Measurements from ENCODE around the gene BCAR1. TPM values are rescaled to one million over a fixed set of nuclear protein-coding genes. Genes with fewer than 3 reads are reported as not detected.
"Not testable (repeated sequence)": the region's sequence is repeated elsewhere in the genome, so short reads cannot be mapped to it uniquely, and the experiment has no call there.

Gene BCAR1
- total and polyA plus RNA-seq, 8 donors = 39.6 to 73.6 (median 52.8) TPM

GRCh38 chr16:75246504-75247205, 4.8 kb downstream of the BCAR1 start:
- Histone ChIP-seq H3K4me1 (peaks cover 45 to 81% of the 10 kb centered on the region in 2 donors), H3K36me3 (peaks cover 0 to 14% of the 10 kb centered on the region in 2 donors), H3K27me3 (peaks cover 0 to 45% of the 10 kb centered on the region in 2 donors), H3K9me3 (no peaks in the 10 kb centered on the region), H3K4me3 (no peak overlapping the region), H3K27ac (peak overlapping the region; percentile 83 to 91)
- intact Hi-C loops (cut with DNase I) = no loop called here
- DNase-seq (no peak), ATAC-seq (no peak)
- TF ChIP-seq CTCF (IDR thresholded peaks at IDR 0.05) = no peak

DNA sequence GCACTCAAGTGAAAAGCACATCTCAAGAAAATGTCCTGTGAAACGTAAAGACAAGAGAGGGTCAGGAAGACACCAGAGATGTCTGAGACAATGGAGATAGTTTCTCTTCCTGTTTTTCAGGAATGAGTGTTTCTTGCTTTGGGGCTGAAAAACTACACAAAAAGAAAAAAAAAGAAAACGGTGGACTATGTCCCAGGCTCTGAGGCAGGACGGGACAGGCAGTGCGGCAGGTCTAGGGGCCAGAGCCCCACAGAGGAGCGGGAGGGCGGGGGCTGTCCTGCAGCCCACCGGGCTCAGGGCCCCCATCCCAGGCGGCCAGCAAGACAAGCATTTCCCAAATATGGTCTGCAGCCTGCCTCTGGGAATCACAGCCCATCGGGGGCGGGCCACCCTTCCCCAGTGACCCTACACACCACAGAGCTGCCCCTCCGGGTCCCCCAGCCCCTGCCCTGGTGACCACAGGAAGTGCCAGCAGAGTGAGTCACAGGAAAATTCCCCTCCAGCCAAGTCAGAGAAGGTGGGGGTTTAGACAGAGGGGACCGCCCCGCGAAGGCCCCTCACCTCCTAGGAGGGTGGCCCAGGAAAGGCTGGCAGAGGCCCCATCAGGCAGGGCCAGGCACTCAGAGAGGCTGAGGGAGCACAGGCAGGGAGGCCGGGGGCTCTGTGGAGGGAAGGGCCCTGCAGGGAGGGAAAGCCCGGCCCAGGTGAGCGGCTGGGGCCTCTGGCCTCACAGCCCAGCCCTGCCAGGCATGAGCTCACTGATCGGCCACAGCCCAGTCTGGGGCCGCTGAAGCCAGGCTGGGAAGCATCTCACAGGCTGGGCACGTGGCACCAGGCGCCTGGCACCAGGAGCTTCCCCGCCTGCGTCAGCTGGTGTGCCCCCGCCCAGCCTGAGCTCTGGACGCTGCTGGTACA, 6.3 kb downstream of the BCAR1 start:
- Histone ChIP-seq H3K27ac (peak overlapping the region; percentile 83 to 91), H3K9me3 (no peaks in the 10 kb centered on the region), H3K27me3 (peaks cover 0 to 30% of the 10 kb centered on the region in 2 donors), H3K4me3 (no peak overlapping the region), H3K4me1 (peaks cover 45 to 70% of the 10 kb centered on the region in 2 donors), H3K36me3 (peaks cover 0 to 22% of the 10 kb centered on the region in 2 donors)
- TF ChIP-seq CTCF (IDR thresholded peaks at IDR 0.05) = no peak
- DNase-seq (peak in 3 of 4 donors; percentile 81 to 90 (median 82)), ATAC-seq (peak; percentile 77)
- intact Hi-C loops (cut with DNase I) = no loop called here

DNA sequence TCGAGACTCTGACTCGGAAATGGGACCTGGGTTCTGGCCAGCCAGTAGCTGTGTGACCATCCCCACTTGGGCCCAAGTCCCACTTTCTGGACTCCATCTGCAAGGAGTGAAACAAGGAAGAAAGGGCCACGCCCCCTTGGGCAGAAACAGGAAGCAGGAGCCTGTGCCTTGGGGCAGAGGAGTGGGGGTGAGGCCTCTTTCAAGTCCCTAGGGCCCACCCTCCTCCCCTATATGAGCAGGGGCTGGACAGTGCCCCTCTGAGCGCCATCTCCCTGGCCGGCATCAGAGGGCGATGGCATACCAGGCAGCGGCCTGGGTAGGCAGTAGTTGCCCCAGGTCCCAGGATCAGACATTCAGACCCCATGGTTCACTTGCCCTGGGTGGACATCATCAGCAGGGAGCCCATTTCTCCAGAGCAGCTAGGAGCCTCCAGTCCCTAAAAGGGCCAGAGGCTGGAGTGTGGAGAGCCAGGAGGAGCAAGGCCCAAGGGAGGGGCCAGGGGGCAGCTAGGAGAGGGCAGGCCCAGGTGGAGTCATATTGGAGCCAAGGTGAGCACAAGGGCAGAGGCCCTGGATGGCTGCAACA, 7.1 kb downstream of the BCAR1 start:
- intact Hi-C loops (cut with DNase I) = no loop called here
- no peak for TF ChIP-seq CTCF (IDR thresholded peaks at IDR 0.05)
- no peak overlapping the region for H3K4me3 ChIP-seq
- ATAC-seq (peak; percentile 5), DNase-seq (peak in 2 of 4 donors; percentile 52 to 60)
- H3K27me3 ChIP-seq = peaks cover 0 to 22% of the 10 kb centered on the region in 2 donors
- H3K27ac ChIP-seq = peak overlapping the region; percentile 83 to 91
- H3K9me3 ChIP-seq = no peaks in the 10 kb centered on the region
- H3K36me3 ChIP-seq = peaks cover 0 to 22% of the 10 kb centered on the region in 2 donors
- peaks cover 38 to 69% of the 10 kb centered on the region in 2 donors for H3K4me1 ChIP-seq

GRCh38 chr16:75243667-75244224, 7.7 kb downstream of the BCAR1 start:
- DNase-seq (peak in 1 of 4 donors; percentile 73), ATAC-seq (no peak)
- Histone ChIP-seq H3K27me3 (peaks cover 0 to 16% of the 10 kb centered on the region in 2 donors), H3K4me3 (no peak overlapping the region), H3K4me1 (peaks cover 40 to 69% of the 10 kb centered on the region in 2 donors), H3K9me3 (no peaks in the 10 kb centered on the region), H3K27ac (peak overlapping the region; percentile 83 to 91), H3K36me3 (peaks cover 0 to 22% of the 10 kb centered on the region in 2 donors)
- intact Hi-C loops (cut with DNase I) = no loop called here
- no peak for TF ChIP-seq CTCF (IDR thresholded peaks at IDR 0.05)

GRCh38 chr16:75242436-75243078, 8.9 kb downstream of the BCAR1 start:
- peak in 1 of 4 donors; percentile 76 for DNase-seq
- intact Hi-C loops (cut with DNase I); ATAC-seq; H3K27me3 ChIP-seq; H3K4me3 ChIP-seq; H3K9me3 ChIP-seq: not testable (repeated sequence)
- H3K36me3 ChIP-seq = peaks cover 0 to 22% of the 10 kb centered on the region in 2 donors
- H3K27ac ChIP-seq = peak overlapping the region in 1 of 2 donors; percentile 83
- peaks cover 43 to 68% of the 10 kb centered on the region in 2 donors for H3K4me1 ChIP-seq

Measured in left lung (tissue), 10 donors.